Upper lobe of left lung (tissue), 4 donors: ENCODE results near the gene SLC26A9.
"Not testable (repeated sequence)": the region's sequence is repeated elsewhere in the genome, so short reads cannot be mapped to it uniquely, and the experiment has no call there.

Source experiments
- EP300 ChIP-seq, 4 donors: sonication (generic); formaldehyde crosslinking; IDR thresholded peaks; one replicate each; pipeline ENCODE4 v1.5.1; 2017; ENCODE audit warnings: antibody characterized with exemption in 4 of 4, control low read depth in 2 of 4
- POLR2A ChIP-seq, 4 donors: fragments of 450-650 bp; IDR thresholded peaks; one replicate each; pipeline ENCODE4 v1.5.1; 2016 to 2017; ENCODE audit warnings: antibody characterized with exemption in 4 of 4, mild to moderate bottlenecking in 2 of 4
- POLR2AphosphoS5 ChIP-seq, 2 donors: sonication (generic); formaldehyde crosslinking; IDR thresholded peaks; one replicate each; pipeline ENCODE4 v1.5.1; 2017; ENCODE audit warnings: antibody characterized with exemption in 2 of 2
- TF ChIP-seq, protein P1 (sequence below), 6 experiments: fragments of 450-650 bp in 4 of 6; fragments of 200-600 bp in 2 of 6; sonication (generic) in 2 of 6; IDR thresholded peaks; one replicate each; pipeline ENCODE4 v1.5.1; 2016 to 2019; ENCODE audit warnings: antibody characterized with exemption in 6 of 6

- TF ChIP-seq, protein P1, sequence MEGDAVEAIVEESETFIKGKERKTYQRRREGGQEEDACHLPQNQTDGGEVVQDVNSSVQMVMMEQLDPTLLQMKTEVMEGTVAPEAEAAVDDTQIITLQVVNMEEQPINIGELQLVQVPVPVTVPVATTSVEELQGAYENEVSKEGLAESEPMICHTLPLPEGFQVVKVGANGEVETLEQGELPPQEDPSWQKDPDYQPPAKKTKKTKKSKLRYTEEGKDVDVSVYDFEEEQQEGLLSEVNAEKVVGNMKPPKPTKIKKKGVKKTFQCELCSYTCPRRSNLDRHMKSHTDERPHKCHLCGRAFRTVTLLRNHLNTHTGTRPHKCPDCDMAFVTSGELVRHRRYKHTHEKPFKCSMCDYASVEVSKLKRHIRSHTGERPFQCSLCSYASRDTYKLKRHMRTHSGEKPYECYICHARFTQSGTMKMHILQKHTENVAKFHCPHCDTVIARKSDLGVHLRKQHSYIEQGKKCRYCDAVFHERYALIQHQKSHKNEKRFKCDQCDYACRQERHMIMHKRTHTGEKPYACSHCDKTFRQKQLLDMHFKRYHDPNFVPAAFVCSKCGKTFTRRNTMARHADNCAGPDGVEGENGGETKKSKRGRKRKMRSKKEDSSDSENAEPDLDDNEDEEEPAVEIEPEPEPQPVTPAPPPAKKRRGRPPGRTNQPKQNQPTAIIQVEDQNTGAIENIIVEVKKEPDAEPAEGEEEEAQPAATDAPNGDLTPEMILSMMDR (IDR thresholded peaks at IDR 0.05) = not testable (repeated sequence)
- TF ChIP-seq POLR2A, POLR2AphosphoS5, EP300 (IDR thresholded peaks at IDR 0.05): not testable (repeated sequence)
These were observed 51.8 kb downstream of the SLC26A9 start for GRCh38 chr1:205891481-205891880.
